GM23248 (cell line): ENCODE measurements around the gene NAA25.

Source experiments
- EZH2 ChIP-seq: fragments of 200-600 bp; sonication (generic); IDR thresholded peaks from 2 replicates; pipeline ENCODE4 v1.6.1; 2018; ENCODE audit warnings: antibody characterized with exemption, mild to moderate bottlenecking; ENCODE audit not compliant: insufficient read depth, poor library complexity, severe bottlenecking
- EZH2phosphoT487 ChIP-seq: fragments of 200-600 bp; sonication (generic); IDR thresholded peaks from 2 replicates; pipeline ENCODE4 v1.6.1; 2018; ENCODE audit warnings: antibody characterized with exemption, moderate library complexity, mild to moderate bottlenecking, low read depth; ENCODE audit not compliant: insufficient read depth

GRCh38 chr12:112130441-112130998 lies 21.9 kb upstream of the NAA25 start:
- TF ChIP-seq EZH2, result no peak
- TF ChIP-seq EZH2phosphoT487, result no peak
